HG03558 (cell line): ENCODE data around the gene KMT2C.
"Not testable (repeated sequence)": the region's sequence is repeated elsewhere in the genome, so short reads cannot be mapped to it uniquely, and the experiment has no call there.

Source experiments
- ATAC-seq: cut with Tn5 transposase; IDR thresholded peaks from one replicate; pipeline ENCODE4 v1.9.1; 2021; ENCODE audit warnings: moderate number of reproducible peaks; ENCODE audit not compliant: unreplicated experiment; ENCODE audit errors: extremely low read depth

KMT2C gene

DNA sequence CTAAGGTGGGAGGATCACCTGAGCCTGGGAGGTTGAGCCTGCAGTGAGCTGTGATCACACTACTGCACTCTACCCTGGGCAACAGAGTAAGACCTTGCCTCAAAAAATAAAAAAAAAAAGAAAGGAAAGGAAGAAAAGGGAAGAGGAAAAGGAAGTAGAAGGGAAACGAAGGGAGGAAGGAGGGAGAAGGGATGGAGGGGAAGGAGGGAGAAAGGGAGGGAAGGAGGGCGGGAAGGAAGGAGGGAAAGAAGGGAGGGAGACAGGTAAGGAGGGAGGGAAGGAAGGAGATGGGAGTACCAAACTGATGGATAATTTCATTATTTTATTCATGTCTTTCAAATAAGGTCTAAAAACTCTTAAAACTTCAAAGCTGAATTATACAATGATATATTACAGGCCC is 106.3 kb downstream of the KMT2C start:
- ATAC-seq = no peak

DNA sequence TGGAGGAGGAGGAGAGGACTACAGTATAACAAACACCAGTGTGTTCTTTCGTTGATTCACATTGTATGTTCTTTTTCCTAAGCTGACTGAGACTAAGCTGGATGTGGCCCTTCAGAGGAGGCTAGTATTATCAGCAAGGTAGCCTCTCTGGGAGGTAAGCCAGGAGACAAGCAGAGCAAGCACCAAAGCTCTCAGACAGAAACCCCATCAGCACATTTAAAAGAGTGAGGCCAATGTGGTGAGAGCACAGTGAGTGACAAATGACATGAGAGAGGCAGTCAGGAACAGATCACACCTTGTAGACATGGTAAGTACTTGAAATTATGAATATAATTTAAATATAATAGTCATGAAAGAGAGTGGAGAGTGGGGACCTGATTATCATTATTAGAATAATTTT is 107.6 kb downstream of the KMT2C start:
- no peak for ATAC-seq

DNA sequence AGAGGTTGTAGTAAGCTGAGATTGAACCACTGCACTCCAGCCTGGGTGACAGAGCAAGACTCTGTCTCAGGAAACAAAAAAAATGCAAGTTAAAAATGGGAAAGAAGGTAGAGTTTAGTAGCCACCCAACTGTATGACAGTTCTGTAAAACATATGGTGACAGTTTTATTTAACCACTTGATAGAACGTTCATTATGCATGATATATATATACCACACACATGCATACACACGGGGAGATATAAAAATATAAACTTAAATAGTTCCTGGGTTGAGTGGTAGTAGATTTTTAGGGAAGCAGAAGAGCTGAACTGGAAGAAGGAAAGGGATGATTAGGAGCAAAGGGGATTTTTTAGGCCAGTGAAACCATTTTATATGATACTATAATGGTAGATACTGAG is 120.0 kb downstream of the KMT2C start:
- ATAC-seq = no peak

DNA sequence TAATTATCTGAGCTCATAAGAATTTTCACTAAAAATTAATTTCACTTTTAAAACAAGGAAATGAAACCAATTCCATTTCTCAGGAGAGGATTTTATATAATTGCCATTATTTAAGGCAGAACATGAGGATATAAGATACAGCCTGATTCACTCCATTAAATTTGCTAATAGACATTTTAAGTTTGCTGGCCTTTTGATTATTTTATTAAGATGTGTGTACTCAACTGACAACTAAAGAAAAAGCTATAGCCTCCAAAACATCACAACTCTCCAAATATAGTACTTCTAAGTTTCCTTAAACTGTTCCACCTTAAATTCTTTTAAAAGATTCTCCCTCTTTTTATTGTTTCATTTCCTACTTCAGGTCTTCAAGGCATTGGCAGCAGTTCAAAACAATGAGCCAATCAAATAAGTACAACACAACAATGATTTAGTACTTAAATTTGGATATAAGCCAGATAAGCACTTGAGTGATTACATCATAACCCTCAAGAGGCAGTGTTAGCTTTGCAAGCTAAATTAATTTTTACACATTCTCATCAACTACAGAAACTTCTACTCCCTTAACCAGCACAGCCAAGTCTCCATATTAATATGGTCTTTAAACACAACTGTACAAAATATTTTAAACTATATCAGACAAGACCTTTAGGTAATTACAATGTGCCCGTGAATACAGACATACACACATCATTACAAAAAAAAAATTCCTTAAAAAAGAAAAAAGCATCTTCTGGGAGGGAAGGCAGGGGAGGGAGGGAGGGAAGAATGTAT is 121.8 kb downstream of the KMT2C start:
- no peak for ATAC-seq

DNA sequence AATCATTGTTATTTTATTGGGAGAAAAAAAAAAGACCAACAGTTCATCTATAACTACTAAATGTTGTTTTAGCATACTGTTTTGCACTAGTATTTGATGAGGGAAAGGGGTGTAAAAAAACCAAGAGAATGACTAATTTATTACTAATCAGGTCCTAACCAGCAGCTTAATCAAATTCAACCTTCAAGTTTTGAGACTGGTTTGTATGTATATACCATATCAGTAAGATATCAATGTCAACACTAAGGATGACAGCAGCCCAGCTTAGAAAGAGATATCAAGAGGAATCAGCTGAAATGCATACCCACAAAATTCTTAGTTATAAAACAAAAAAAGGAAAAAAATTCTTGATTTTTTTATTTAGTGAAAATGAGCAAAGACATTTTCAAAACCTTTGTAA is 122.6 kb downstream of the KMT2C start:
- ATAC-seq = no peak

DNA sequence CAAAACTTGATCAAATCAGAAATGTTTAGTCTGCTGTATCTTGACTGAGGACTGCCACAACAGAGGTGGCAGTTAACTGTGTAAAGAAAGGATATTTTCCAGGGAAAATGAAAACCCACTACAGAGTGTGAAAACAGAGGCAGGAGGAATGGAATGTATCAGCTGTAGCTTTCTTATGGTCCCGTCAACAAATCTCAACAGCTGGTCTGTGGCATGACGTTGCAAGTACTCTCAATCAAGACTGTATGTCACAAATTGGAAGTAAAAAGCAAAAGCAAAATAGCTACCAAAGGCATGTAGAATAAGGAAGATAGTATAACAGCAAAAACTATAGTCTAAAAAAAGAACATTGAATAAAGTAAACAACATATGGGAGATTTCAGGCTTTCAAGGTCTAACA is 123.5 kb downstream of the KMT2C start:
- no peak for ATAC-seq

DNA sequence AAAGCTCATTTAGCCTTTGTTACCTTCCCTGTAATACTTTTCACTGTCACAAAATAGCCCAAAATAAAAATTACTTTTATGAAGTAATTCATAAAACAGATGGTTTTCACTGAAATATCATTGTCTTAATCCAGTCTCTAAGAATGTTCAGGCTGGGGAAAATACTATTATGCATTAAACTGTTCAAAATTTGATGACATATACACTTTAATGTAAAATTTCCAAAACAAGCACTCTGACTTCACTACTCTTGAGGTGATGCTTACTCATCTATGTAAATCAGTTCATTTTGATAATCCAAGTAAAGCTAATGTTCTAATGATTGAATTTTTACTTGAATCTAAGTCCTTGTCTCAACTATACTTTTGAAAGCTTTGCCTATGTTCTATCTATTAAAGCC is 127.9 kb downstream of the KMT2C start:
- no peak for ATAC-seq

DNA sequence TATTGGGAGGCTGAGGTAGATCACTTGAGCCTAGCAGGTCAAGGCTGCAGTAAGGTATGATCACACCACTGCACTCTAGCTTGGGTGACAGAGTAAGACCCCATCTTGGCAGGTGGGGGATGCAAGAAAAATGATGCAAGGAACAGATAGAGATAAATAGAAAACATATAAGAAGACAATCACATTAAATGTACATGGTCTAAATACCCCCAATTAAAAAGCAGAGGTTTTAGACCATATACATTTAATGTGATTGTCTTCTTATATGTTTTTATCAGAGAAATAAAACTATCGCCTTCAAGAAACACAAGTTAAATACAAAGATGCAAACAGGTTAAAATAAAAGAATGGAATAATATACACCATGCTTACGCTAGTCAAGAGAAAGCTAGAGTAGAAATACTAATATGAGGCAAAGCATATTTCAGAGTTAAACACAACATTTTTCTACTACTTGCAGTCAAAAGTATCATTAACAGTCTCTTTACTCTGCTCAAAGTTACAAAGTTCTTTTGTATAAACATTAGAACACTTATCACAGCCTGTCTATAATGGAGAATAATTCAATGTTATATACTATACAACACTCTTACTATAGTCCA is 136.2 kb downstream of the KMT2C start:
- not testable (repeated sequence) for ATAC-seq

DNA sequence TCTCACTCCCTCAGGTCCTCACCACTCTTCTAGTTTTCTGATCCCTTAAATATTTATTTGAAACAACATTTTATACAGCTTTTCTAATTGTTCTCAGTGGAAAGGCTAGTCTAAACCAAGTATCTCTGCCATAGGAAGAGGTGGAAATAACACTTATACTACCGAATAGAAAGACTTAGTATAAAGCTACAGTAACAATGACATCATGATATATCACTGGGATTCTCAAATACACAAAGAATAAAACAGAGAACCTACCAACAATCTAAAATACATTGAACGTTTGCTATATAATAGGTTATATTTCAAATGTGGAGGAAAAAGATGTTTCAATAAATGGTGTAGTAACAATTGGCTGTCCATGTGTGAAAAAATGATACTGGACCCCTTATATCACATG is 142.9 kb downstream of the KMT2C start:
- no peak for ATAC-seq

DNA sequence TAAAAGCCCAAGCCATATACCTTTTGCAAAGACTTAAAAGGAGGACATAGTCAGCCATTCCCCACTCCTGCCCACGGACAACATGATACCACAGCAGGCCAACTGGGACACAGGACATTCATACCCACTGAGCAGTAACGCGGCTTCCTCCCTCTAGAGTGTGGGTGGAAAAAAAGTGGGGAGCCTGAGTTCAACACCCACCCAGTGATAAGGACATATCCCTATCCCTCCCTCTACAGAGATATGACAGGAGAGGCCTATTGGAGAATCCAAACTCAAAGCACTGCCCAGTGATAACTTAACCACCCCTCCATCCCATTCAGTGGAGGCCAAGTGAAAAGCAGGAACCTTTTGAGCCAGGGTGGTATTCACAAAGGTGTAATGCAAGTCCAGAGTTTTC is 148.8 kb downstream of the KMT2C start:
- not testable (repeated sequence) for ATAC-seq

DNA sequence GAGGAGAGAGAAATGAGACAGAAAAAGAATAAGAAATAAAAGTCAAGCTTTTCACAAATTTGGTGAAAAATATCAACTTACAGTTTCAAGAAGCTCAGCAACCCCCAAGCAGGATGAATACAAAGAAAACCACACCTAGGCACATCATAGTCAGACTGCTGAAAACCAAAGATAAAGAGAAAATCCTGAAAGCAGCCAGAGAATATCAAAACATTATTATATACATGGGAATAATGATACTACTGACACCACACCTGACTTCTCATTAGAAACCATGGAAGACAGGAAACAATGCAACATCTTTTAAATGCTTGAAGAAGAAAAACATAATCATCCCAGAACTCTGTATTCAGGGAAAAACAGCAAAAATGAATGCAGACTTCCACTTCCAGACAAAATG is 149.6 kb downstream of the KMT2C start:
- ATAC-seq = not testable (repeated sequence)

DNA sequence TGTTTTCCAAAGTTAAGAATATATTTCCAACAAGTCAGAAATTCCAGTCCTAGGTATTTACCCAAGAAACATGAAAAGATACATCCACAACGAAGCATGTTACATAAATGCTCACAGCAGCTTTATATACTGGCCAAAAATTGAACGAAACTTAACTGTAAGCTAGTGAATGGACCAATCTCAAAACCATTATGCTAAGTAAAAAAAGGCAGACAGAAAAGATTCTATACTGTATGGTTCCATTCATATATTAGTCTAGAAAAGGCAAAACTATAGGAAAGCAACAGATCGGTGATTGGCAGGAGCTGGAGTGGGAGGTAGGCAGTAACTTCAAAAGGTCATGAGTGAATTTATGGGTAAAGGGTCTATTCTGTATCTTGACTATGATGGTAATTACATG is 150.8 kb downstream of the KMT2C start:
- not testable (repeated sequence) for ATAC-seq

DNA sequence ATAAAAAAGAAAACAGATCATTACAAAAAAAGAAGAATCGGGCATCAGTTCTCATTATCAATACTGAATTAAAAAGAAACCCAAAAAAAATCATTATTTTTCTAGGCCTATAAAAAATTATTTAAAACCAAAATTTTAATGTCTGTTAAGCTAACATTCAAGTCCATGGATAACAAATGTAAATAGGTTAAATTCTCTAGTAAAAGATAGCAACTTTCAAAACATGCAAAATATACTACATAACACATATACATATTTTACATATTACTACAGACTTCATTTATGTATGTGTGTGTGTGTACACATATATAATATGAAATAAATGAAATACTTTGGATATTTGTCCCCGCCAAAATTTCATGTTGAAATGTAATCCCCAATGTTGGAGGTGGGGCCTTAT is 158.1 kb downstream of the KMT2C start:
- not testable (repeated sequence) for ATAC-seq

DNA sequence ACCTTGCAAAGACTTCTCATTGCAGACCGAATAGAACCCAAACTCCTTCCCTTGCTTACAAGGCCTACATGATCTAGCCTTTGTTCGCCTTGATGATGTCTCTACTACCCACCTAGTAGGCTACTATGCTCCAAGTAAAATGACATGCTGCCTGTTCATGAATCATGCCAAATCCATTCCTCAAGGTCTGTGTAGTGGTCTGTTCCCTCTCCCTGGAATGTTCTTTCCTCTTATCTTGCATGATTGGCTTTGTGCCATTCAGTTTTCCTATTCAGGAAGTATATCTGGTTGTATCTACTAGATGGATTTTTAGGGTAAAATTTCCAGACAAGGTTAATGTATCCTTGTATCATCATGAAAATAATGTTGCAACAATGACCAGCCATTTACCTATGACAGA is 165.4 kb downstream of the KMT2C start:
- not testable (repeated sequence) for ATAC-seq

DNA sequence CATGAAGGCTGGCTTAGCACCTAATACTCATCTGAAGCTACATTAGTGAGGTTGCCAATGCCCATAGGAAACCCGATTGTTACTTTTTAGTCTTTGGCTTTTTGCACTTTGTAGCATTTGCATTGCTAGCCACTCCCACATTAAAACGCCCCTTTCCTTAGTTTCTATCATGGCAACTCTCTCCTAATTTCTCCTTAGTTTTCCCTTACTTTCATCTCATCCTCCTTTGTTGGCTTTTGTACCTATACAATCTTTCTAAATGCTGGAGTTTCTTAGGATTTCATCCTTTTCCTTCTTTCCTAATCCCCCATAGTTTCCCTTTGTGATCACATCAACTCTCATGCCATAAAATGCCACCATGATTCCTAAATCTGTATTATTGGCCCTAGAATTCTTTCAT is 168.9 kb downstream of the KMT2C start:
- ATAC-seq = not testable (repeated sequence)

DNA sequence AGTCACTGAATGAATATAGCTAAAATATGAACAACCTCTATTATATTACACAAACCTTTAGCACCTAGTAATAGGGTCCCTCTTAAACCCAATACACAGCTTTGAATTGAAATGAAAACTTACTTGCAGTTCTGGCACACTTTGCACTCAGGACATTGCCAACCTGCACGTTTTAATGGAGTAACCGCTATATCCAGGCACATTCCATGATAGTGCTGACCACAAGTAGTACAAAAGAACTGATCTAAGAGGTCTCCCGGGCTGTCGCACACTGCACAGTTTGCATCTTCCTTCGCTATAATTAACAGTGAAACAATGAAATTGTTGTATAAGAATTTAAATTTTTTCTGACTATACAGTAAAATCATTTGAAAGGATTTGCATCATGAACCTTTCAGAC is 170.9 kb downstream of the KMT2C start:
- not testable (repeated sequence) for ATAC-seq

DNA sequence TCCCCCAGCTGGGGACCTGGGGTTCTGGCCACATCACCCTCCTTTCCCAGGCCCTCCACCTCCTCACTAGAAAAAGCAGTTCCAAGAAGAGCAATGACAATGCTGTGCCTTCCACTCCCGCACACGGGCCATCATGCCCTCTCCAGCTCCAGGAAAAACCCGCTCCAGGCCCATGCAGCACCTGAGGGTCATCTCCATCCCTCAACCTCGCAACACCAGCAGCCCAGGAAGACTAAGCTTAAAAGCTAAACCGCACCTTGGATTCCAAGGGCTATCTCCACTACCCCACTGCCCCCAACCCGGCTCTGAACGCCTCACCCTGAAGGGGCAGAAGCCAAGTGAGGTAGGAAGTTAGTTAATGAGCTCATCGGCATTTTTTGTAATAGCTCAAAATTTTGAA is 173.7 kb downstream of the KMT2C start:
- ATAC-seq = not testable (repeated sequence)

DNA sequence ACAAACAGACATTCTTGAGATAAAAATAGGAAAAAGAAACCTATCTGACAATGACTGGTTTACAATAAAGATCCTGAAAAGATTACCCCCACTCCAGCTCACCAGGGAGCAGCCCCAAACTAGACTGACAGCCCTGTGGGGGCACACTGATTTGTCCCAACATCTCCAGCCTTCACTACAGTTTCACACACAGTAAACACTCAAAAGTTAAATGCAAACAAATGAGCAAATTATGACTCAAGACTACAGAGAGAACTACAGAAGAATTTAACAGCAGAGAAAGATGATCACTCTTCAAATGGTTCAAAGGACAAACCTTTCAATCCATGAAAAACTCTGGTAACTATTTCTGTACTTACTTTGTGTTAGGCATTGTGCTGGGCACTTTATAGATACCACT is 176.2 kb downstream of the KMT2C start:
- not testable (repeated sequence) for ATAC-seq

DNA sequence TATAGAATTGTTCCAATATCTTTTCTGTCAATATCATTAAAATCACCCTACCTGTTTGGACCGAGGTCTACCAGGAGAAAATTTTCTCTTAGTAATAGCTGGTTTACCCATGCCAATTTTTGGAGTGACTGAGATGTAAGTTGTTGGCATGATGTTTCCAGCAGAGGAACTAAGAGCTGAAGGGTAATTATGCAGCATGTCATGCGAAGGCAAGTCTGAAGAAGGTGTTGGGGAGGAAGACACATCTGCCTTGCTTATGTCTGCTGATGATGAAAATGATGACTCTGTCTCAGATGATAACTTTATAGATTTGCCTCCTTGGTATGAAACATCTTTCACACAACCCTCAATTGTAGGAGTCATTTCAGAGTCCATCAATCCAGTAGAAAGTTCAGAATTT is 188.0 kb downstream of the KMT2C start:
- ATAC-seq = not testable (repeated sequence)

DNA sequence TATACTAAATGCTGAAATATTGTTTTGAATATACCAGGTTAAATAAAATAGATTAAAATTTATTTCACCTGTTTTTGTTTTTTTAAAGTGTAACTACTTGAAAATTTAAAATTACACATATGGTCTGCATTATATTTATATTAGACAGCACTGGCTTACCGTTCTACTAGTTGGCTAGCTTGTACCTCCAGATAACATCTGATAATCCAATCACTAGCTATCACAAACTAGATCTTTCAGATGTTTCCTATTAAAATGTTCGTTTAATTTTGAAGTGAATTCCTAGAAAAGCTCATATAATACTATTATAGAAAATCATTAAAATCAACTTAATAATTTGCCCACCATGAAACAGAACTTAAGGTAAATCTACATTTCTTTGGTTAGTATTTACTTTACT is 190.4 kb downstream of the KMT2C start:
- ATAC-seq = not testable (repeated sequence)

DNA sequence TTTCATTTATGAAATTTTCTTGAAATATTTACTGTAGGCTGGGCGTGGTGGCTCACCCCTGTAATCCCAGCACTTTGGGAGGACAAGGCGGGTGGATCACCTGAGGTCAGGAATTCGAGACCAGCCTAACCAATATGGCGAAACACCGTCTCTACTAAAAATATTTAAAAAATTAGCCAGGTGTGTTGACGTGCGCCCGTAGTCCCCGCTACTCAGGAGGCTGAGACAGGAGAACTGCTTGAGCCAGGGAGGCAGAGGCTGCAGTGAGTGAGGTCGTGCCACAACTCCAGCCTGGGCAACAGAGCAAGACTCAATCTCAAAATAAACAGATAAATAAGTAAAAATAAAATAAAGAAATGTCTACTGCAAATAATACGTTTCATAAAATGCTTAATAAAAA is 192.3 kb downstream of the KMT2C start:
- not testable (repeated sequence) for ATAC-seq

DNA sequence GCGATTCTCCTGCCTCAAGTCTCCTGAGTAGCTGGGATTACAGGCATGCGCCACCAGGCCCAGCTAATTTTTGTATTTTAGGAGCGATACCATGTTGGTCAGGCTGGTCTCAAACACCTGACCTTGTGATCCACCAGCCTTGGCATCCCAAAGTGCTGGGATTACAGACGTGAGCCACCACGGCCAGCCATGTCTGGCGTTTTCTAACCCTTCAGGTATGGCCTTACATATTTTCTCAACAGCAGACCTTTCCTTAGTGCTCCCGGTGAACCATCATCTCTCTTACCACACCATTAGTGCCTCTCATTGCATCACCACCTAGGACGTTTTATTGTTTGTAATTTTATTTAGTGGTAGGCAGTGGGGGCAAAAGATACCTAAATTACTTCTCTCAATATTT is 194.5 kb downstream of the KMT2C start:
- ATAC-seq = not testable (repeated sequence)
